Tibial nerve (tissue), 4 donors: ENCODE measurements around the gene VTCN1.

Source experiments
- CTCF ChIP-seq, 5 experiments: fragments of 200-600 bp in 3 of 5; fragments of 450-650 bp in 2 of 5; sonication (generic) in 3 of 5; IDR thresholded peaks; one replicate each; pipeline ENCODE4 v1.5.1; 2016 to 2019; ENCODE audit warnings: antibody characterized with exemption in 5 of 5, mild to moderate bottlenecking in 3 of 5, moderate library complexity in 2 of 5
- EP300 ChIP-seq, 2 donors: sonication (generic); formaldehyde crosslinking; IDR thresholded peaks; one replicate each; pipeline ENCODE4 v1.6.1; 2017; ENCODE audit warnings: antibody characterized with exemption in 2 of 2, mild to moderate bottlenecking in 1 of 2

GRCh38 chr1:117128323-117129079, 82.2 kb downstream of the VTCN1 start:
- TF ChIP-seq CTCF (IDR thresholded peaks at IDR 0.05) (peak in 4 of 5 experiments; percentile 41 to 56 (median 48)), EP300 (IDR thresholded peaks at IDR 0.05) (no peak)
